Fibroblast of mammary gland (primary cell): ENCODE measurements around the gene OSBPL7.
A peak's percentile ranks its signal among the peaks of the same experiment; 100 is the strongest.

Source experiments
- DNase-seq: peaks from one replicate; pipeline ENCODE4 v3.0.0-alpha.2; 2010; ENCODE audit warnings: low read depth
- H3K4me3 ChIP-seq: 2 replicates; pipeline ENCODE4 v1.5.1; 2011; ENCODE audit warnings: low read depth, mild to moderate bottlenecking, low read length, moderate library complexity; ENCODE audit not compliant: control insufficient read depth
- CTCF ChIP-seq: conservative IDR thresholded peaks from 2 replicates; pipeline ENCODE4 v1.5.1; 2011; ENCODE audit warnings: low read depth, low read length, inconsistent platforms; ENCODE audit not compliant: control insufficient read depth, insufficient read depth

Gene OSBPL7

GRCh38 chr17:47853616-47854015 is 32.0 kb upstream of the OSBPL7 start:
- H3K4me3 ChIP-seq: no peak overlapping the region
- TF ChIP-seq CTCF: no peak
- no peak for DNase-seq

- DNase-seq: no peak
- no peak overlapping the region for H3K4me3 ChIP-seq
- TF ChIP-seq CTCF: no peak
These were observed 30.7 kb upstream of the OSBPL7 start for GRCh38 chr17:47852113-47852949.

GRCh38 chr17:47851764-47852112 is 30.1 kb upstream of the OSBPL7 start:
- no peak for DNase-seq
- no peak for TF ChIP-seq CTCF
- no peak overlapping the region for H3K4me3 ChIP-seq

GRCh38 chr17:47850692-47851573 is 29.3 kb upstream of the OSBPL7 start, which contains the start of gene SP6:
SP6 (minus strand) TSS chr17:47851163; CDS start chr17:47848429, 2,734 bp downstream.
- no peak within 1 kb of the TSS for H3K4me3 ChIP-seq
- DNase-seq: peak; percentile 46
- no peak for TF ChIP-seq CTCF

GRCh38 chr17:47850373-47850691 is 28.7 kb upstream of the OSBPL7 start:
- no peak for DNase-seq
- TF ChIP-seq CTCF: no peak
- no peak overlapping the region for H3K4me3 ChIP-seq

GRCh38 chr17:47848198-47848513 is 26.6 kb upstream of the OSBPL7 start:
- no peak overlapping the region for H3K4me3 ChIP-seq
- no peak for TF ChIP-seq CTCF
- no peak for DNase-seq
